ELR (cell line): ENCODE measurements around the gene SPRR5.

Source experiments
- DNase-seq: peaks from one replicate; pipeline ENCODE4 v3.0.0-alpha.2; 2015; ENCODE audit warnings: low read depth

SPRR5 gene

DNA sequence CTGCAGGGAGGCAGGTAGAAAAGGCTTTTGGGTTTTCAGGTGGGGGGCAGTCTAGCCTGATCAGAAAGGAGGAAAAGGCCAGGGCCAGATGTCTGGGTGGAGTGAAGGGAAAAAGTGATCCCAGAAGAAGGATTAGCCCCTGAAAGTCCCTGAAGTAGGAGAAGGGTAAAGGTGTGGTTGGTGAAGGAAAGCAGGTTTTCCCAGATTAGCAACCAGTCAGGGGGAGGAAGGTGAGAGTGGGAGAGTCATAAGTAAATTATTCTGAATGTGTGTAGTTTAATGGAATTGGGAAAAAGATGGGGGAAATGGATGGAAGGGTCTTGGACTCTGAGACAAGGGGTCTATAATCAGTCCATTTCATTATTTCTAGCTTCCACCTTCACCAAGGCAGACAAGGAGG, 36.2 kb downstream of the SPRR5 start:
- no peak for DNase-seq

DNA sequence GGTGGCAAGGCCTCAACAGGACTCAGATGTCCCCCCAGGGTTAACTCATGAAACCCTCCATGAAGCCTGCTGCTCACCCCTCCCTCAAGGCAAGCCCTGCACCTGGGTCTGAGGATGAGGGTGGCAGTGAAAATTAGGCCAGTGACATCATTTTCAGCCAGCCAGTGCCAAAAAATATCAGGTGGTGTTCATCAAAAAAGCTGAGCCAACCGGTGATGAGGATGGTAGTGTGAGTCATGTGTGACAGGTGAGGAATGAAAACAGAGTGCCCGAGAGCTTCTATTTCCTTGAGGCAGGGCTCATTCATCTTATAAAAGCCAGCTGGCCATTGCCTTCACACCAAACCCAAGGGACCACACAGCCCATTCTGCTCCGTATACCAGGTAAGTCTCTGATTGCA, 36.7 kb downstream of the SPRR5 start, which contains the start of gene SPRR1A:
Gene SPRR1A, plus strand, starts transcription at position 339 of the 400 bp plus-strand sequence. CDS start 1,150 bp downstream, outside the sequence.
- no peak for DNase-seq

DNA sequence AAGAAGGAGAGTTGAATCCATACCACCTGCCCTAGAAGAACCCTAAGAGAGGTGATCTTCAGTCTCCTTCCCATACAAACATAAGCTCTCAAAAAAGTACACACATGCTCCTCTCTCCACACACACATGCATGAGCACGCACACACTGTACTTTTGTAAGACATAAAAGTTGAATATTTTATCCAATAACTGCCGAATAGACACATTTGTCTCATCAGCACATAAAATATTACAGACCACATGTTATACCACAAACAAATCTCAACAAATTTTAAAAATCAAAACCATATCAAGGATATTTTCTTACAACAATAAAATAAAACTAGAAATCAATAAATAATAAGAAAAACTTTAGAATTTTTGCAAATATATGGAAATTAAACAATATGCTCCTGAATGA, 39.6 kb downstream of the SPRR5 start:
- no peak for DNase-seq

DNA sequence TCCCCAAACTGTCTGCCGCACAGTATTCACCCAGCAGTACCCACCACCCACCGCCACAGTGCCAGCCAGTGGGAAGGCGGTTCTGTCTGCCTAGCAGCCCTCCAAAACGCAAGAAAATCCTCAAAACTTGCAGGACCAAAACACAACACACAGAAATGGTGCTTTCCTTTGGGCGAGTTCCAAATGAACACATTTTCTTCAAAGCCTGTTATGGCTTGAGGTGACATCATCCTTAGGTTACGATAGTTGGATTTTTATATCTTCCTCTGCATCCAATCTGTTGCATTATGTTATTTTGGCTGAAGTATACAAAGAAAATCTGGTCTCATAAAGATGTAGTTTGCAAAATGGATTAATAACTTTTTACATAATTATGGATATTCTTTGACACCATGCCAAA, 46.2 kb downstream of the SPRR5 start:
- DNase-seq, result no peak

DNA sequence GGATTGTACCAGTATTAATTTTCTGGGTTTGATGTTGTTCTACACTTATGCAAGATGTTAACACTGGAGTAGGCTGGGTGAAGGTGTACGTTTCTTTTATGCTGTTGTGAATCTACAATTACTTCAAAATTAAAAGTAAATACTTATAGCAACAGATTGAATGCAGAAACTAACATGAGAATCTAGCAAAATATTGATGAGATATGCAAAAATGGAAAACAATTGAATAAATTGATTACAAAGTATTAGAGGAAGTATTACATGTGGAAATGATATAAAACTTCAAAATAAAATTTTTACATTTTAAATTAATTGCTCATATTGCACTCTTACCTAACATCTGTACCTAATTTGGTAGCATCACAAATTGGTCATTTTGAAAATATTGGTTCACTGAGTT, 48.8 kb downstream of the SPRR5 start:
- DNase-seq, result no peak

DNA sequence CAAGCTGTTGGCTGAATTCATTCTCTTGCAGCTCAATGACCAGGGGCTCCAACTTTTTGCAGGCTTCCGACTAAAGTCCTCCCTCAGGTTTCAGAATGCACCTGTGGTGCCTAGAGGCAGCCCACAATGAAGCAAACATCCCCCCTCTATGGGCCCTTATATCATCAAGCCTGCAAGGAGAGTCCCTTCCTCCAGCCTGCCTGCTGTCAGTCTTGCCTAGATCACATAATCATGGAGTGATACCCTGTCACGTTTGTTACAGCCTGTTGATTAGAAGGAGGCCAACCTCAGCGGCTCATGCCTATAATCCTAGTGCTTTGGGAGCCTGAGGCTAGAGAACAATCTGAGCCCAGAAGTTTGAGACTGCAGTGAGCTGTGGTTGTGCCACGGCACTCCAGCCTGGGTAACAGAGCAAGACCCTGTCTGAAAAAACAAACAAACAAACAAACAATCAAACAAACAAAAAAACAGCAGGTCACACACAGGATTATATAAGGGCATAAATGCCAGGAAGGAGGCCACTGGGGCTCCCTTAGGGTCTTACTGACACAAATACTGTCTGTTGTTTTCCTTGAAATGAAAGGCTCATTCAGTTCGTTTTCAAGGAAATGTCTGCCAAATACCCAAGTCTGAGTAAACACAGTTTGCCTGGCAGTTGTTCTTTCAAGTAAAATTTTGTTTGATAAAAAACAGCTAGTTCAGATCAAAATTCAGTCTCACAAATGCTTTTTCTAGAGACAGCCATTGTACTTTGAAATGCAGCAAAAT, 49.8 kb downstream of the SPRR5 start:
- no peak for DNase-seq

DNA sequence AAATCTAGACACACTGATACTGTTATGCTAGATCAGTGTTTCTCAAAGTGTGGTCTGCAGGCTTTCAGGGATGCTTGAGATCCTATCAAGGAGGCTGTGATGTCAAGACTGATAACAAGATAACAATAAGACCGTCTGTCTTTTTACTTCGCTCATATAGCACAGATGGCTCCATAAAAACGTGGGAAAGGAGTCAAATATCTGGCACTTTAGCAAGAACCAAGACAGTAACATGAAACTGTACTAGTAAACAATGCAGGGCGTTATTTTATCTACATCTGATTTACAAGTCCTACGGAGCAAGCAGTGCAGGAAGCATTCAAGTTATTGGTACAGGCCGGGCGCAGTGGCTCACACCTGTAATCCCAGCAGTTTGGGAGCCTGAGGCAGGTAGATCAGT, 50.9 kb downstream of the SPRR5 start:
- no peak for DNase-seq

DNA sequence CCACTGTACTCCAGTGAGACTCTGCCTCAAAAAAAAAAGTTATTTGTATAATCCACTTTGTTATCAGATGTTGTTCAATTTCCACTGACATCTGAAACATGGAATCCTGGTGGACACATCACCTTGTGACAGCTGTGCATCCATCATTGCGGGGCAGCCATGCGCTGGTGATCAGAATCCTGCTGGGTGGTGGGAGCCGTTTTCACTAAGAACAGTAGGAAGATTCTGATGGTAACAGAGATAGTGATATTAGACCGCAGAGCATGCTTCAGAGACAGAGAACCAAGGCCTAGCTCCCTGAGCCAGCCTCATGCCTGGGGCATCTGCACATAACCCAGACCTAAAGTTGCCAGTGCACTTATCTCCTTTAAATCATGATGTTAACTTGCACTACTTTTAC, 51.5 kb downstream of the SPRR5 start:
- DNase-seq, result no peak
